DOHH2 (cell line): ENCODE measurements around the gene NME8.

Source experiments
- H3F3A ChIP-seq: fragments of 200-600 bp; sonication (generic), shearing (Covaris generic); 2 replicates; pipeline ENCODE4 v1.6.0; 2016; ENCODE audit warnings: antibody characterized with exemption, mild to moderate bottlenecking; ENCODE audit not compliant: control insufficient read depth, insufficient read depth
- H3K27ac ChIP-seq: fragments of 200-600 bp; sonication (generic); 2 replicates; pipeline ENCODE4 v1.5.1; 2014; ENCODE audit warnings: low read depth, mild to moderate bottlenecking, low read length, moderate library complexity
- H3K27me3 ChIP-seq: fragments of 200-600 bp; sonication (generic); 2 replicates; pipeline ENCODE4 v1.6.1; 2014; ENCODE audit warnings: mild to moderate bottlenecking, low read length, mixed read lengths; ENCODE audit not compliant: control insufficient read depth
- H3K36me3 ChIP-seq: fragments of 200-600 bp; sonication (generic); 2 replicates; pipeline ENCODE4 v1.6.1; 2014; ENCODE audit warnings: mild to moderate bottlenecking, low read length, moderate library complexity, mixed read lengths; ENCODE audit not compliant: control insufficient read depth
- H3K4me1 ChIP-seq: fragments of 200-600 bp; sonication (generic); 2 replicates; pipeline ENCODE4 v1.6.1; 2014; ENCODE audit warnings: mild to moderate bottlenecking, low read length, mixed read lengths; ENCODE audit not compliant: control insufficient read depth
- H3K4me2 ChIP-seq: fragments of 200-600 bp; sonication (generic); 2 replicates; pipeline ENCODE4 v1.6.0; 2014; ENCODE audit warnings: mild to moderate bottlenecking, low read length, moderate library complexity
- H3K4me3 ChIP-seq: fragments of 200-600 bp; sonication (generic); 2 replicates; pipeline ENCODE4 v1.5.1; 2014; ENCODE audit warnings: mild to moderate bottlenecking, low read length, mixed read lengths
- H3K79me2 ChIP-seq: fragments of 200-600 bp; sonication (generic); 2 replicates; pipeline ENCODE4 v1.6.1; 2014; ENCODE audit warnings: mild to moderate bottlenecking, low read length, mixed read lengths; ENCODE audit not compliant: control insufficient read depth
- H3K9me2 ChIP-seq: fragments of 200-600 bp; sonication (generic); replicated peaks from 2 replicates; pipeline ENCODE4 v1.6.1; 2014; ENCODE audit warnings: mild to moderate bottlenecking, low read length, mixed read lengths; ENCODE audit not compliant: control insufficient read depth
- H3K9me3 ChIP-seq: fragments of 200-600 bp; sonication (generic); 2 replicates; pipeline ENCODE4 v1.6.1; 2014; ENCODE audit warnings: antibody characterized with exemption, low read length, mixed read lengths; ENCODE audit not compliant: control insufficient read depth, insufficient read depth
- H4K20me1 ChIP-seq: fragments of 200-600 bp; sonication (generic); 2 replicates; pipeline ENCODE4 v1.6.0; 2014; ENCODE audit warnings: low read depth, mild to moderate bottlenecking, antibody characterized with exemption, low read length, moderate library complexity; ENCODE audit not compliant: control insufficient read depth, insufficient read depth
- CTCF ChIP-seq: fragments of 200-600 bp; sonication (generic); IDR thresholded peaks from one replicate; pipeline ENCODE4 v1.5.1; 2014; ENCODE audit warnings: antibody characterized with exemption, mild to moderate bottlenecking, low read depth, low read length; ENCODE audit not compliant: poor library complexity, severe bottlenecking
- EZH2phosphoT487 ChIP-seq: fragments of 200-600 bp; sonication (generic); IDR thresholded peaks from 2 replicates; pipeline ENCODE4 v1.6.1; 2017; ENCODE audit warnings: borderline replicate concordance, mild to moderate bottlenecking, antibody characterized with exemption, low read length, moderate library complexity, mixed read lengths

The NME8 gene

GRCh38 chr7:37820708-37821468, 27.5 kb upstream of the NME8 start:
- Histone ChIP-seq H3K4me2 (no peak overlapping the region), H3F3A (no peaks in the 10 kb centered on the region), H3K9me3 (no peaks in the 10 kb centered on the region), H3K27me3 (no peaks in the 10 kb centered on the region), H3K4me1 (no peaks in the 10 kb centered on the region), H4K20me1 (no peaks in the 10 kb centered on the region), H3K9me2 (no peaks in the 10 kb centered on the region), H3K27ac (no peak overlapping the region), H3K79me2 (no peaks in the 10 kb centered on the region), H3K36me3 (no peaks in the 10 kb centered on the region), H3K4me3 (no peak overlapping the region)
- TF ChIP-seq EZH2phosphoT487 (no peak), CTCF (no peak)

GRCh38 chr7:37822946-37823345, 25.5 kb upstream of the NME8 start:
- no peak overlapping the region for H3K4me2 ChIP-seq
- no peaks in the 10 kb centered on the region for H4K20me1 ChIP-seq
- H3K4me1 ChIP-seq = no peaks in the 10 kb centered on the region
- H3K27me3 ChIP-seq = no peaks in the 10 kb centered on the region
- TF ChIP-seq CTCF = no peak
- TF ChIP-seq EZH2phosphoT487 = no peak
- H3K36me3 ChIP-seq = no peaks in the 10 kb centered on the region
- no peaks in the 10 kb centered on the region for H3K9me2 ChIP-seq
- no peaks in the 10 kb centered on the region for H3K9me3 ChIP-seq
- H3F3A ChIP-seq = no peaks in the 10 kb centered on the region
- no peaks in the 10 kb centered on the region for H3K79me2 ChIP-seq
- no peak overlapping the region for H3K4me3 ChIP-seq
- no peak overlapping the region for H3K27ac ChIP-seq

GRCh38 chr7:37823557-37823956, 24.8 kb upstream of the NME8 start:
- Histone ChIP-seq H3K79me2 (no peaks in the 10 kb centered on the region), H3K4me1 (no peaks in the 10 kb centered on the region), H3K9me2 (no peaks in the 10 kb centered on the region), H3K4me2 (no peak overlapping the region), H3K27me3 (no peaks in the 10 kb centered on the region), H3K4me3 (no peak overlapping the region), H3K9me3 (no peaks in the 10 kb centered on the region), H3F3A (no peaks in the 10 kb centered on the region), H3K36me3 (no peaks in the 10 kb centered on the region), H4K20me1 (no peaks in the 10 kb centered on the region), H3K27ac (no peak overlapping the region)
- TF ChIP-seq CTCF = no peak
- TF ChIP-seq EZH2phosphoT487 = no peak
